Heart right ventricle (tissue), 16 donors: Measurements from ENCODE around the gene UQCC2. TPM values are rescaled to one million over a fixed set of nuclear protein-coding genes. Genes with fewer than 3 reads are reported as not detected.

Source experiments
- ATAC-seq, 8 donors: fragments of 200-7000 bp; cut with Tn5 transposase; one replicate each; pipeline ENCODE4 v1.9.1; 2020; ENCODE audit warnings: mild to moderate bottlenecking in 8 of 8, moderate library complexity in 8 of 8, moderate number of reproducible peaks in 1 of 8
- DNase-seq, 2 donors: peaks; one replicate each; pipeline ENCODE4 v3.0.0-alpha.2; 2020
- H3K27ac ChIP-seq, 10 donors: fragments of 200-600 bp; sonication (generic) in 2 of 10; one replicate each; pipeline versions ENCODE4 v1.5.0 to v1.8.0; 2020 to 2022; ENCODE audit warnings: mild to moderate bottlenecking in 3 of 10
- H3K27me3 ChIP-seq, 7 donors: fragments of 200-600 bp; one replicate each; pipeline ENCODE4 v1.8.0; 2021 to 2022; ENCODE audit warnings: mild to moderate bottlenecking in 2 of 7
- H3K36me3 ChIP-seq, 9 donors: fragments of 200-600 bp; sonication (generic) in 1 of 9; one replicate each; pipeline versions ENCODE4 v1.5.0 to v1.8.0; 2020 to 2022; ENCODE audit warnings: mild to moderate bottlenecking in 2 of 9
- H3K4me1 ChIP-seq, 9 donors: fragments of 200-600 bp; sonication (generic) in 1 of 9; one replicate each; pipeline versions ENCODE4 v1.5.0 to v1.8.0; 2020 to 2022; ENCODE audit warnings: mild to moderate bottlenecking in 4 of 9
- H3K4me3 ChIP-seq, 10 donors: fragments of 200-600 bp; sonication (generic) in 2 of 10; one replicate each; pipeline versions ENCODE4 v1.5.0 to v1.8.0; 2020 to 2022; ENCODE audit warnings: mild to moderate bottlenecking in 7 of 10, moderate library complexity in 2 of 10
- H3K9me3 ChIP-seq, 11 donors: fragments of 200-600 bp in 10 of 11; sonication (generic) in 2 of 11; one replicate each; pipeline versions ENCODE4 v1.5.0 to v1.8.0; 2013 to 2022; ENCODE audit warnings: mild to moderate bottlenecking in 2 of 11, control low read depth in 1 of 11, moderate library complexity in 1 of 11
- CTCF ChIP-seq, 9 donors: fragments of 200-600 bp; sonication (generic) in 2 of 9; IDR thresholded peaks; one replicate each; pipeline versions ENCODE4 v1.5.0 to v1.8.0; 2021 to 2022; ENCODE audit warnings: antibody characterized with exemption in 9 of 9, mild to moderate bottlenecking in 5 of 9, moderate library complexity in 1 of 9
- WGBS, 2 donors: extraction: QIAGEN DNeasy Blood & Tissue Kit; methylation state at CpG; one replicate each; pipeline ENCODE4 v1.1.7; 2013; ENCODE audit warnings: inconsistent platforms in 1 of 2; 5-methylcytosine and 5-hydroxymethylcytosine counted together
- intact Hi-C, 10 donors: fragments of 100-400 bp; cut with DNase I; formaldehyde crosslinking; loops; one replicate each; pipeline versions ENCODE4 v1.11.1 to v1.14.2; 2022
- polyA plus RNA-seq, 2 donors: library from polyadenylated mRNA; stranded (reverse); fragments of 200-250 nt; gene quantifications; one replicate each; pipeline ENCODE4 v1.2.3, GENCODE V29; 2013
- total RNA-seq, 10 donors: library from RNA; stranded (reverse); fragmentation: NEBNext Ultra II Directional in 3 of 10; extraction: Animal tissue kit (Norgen Biotek cat#: 25700) in 3 of 10; gene quantifications; one replicate each; pipeline versions ENCODE4 v1.2.1 to v1.2.4, GENCODE V29; 2021 to 2023
- donor health status: Arrhythmogenic right ventricular cardiomyopathy.
- donor health status: ischemic (EF 13 %, LVEDD 7.1; RV severe dilation, severe dysfunction).
- donor health status: healthy with polysubstance abuse.
- donor health status: DM: no; HTN: yes; CAD: no.
- donor health status: DM: no; HTN: no; CAD: no.
- donor health status: ischemic (EF 25% LVEDD 6.9; RV normal size, moderate dysfunction).
- donor health status: ischemic (EF 25% LVEDD 5.7; RV mildly dilated, moderate dysfunction).
- donor health status: healthy.
- donor health status: DM: yes; HTN: yes; CAD: no.
- donor health status: Ischemic cardiomyopathy.
- donor health status: ischemic (EF 35%, LVEDD 5.7; RV mildly dilated, moderate dysfunction).
- donor health status: nonischemic (EF 11% LVEDD 7.7; RV severe dilation, severe dysfunction).
- donor health status: DM: yes; HTN: yes; CAD: no.
- donor health status: PGD.
- donor health status: ischemic (EF 29% LVEDD 5.4; RV normal size, mild dysfunction).
- donor health status: nonischemic (EF 23%, LVEDD 6.1; RV moderate dilation, normal function).

UQCC2 gene
- total and polyA plus RNA-seq, 12 donors, result 200 to 598 (median 245) TPM

- Histone ChIP-seq H3K9me3 (no peaks in the 10 kb centered on the region), H3K4me1 (peaks cover 37 to 90% (median 66%) of the 10 kb centered on the region in 9 donors), H3K4me3 (no peak overlapping the region), H3K36me3 (peaks cover 0 to 67% (median 0%) of the 10 kb centered on the region in 9 donors), H3K27me3 (no peaks in the 10 kb centered on the region), H3K27ac (no peak overlapping the region)
- ATAC-seq, result no peak
- 85 to 87% methylated on average over 10 of the region's 10 CpGs for WGBS, 2 donors
- no peak for DNase-seq
- no peak for TF ChIP-seq CTCF (IDR thresholded peaks at IDR 0.05)
- intact Hi-C loops, result loop anchor here in 4 of 10 donors (2.0 to 10.0 kb wide), 4 partner anchors 110 to 494 kb away; partner anchors contain the start of genes HSD17B8 (in 1 of the 4), RING1 (in 1 of the 4), RXRB (in 1 of the 4) and SLC39A7 (in 1 of the 4)
Observed at GRCh38 chr6:33698494-33698893, 13.0 kb downstream of the UQCC2 start.

GRCh38 chr6:33697845-33698244, 13.7 kb downstream of the UQCC2 start:
- WGBS, 2 donors, result 93 to 98% methylated on average over 10 of the region's 10 CpGs
- intact Hi-C loops, result loop anchor here in 4 of 10 donors (2.0 to 10.0 kb wide), 4 partner anchors 109 to 493 kb away; partner anchors contain the start of genes HSD17B8 (in 1 of the 4), RING1 (in 1 of the 4), RXRB (in 1 of the 4) and SLC39A7 (in 1 of the 4)

GRCh38 chr6:33696548-33697518, 14.7 kb downstream of the UQCC2 start:
- peak; percentile 29 to 70 (median 46) for ATAC-seq
- no peak for TF ChIP-seq CTCF (IDR thresholded peaks at IDR 0.05)
- no peaks in the 10 kb centered on the region for H3K9me3 ChIP-seq
- WGBS, 2 donors, result 36% methylated on average over 15 of the region's 15 CpGs
- DNase-seq, result peak; percentile 67 to 76
- intact Hi-C loops, result loop anchor here in 2 of 10 donors (10.0 kb wide), 2 partner anchors 262 to 492 kb away; partner anchors contain the start of genes HSD17B8 (in 1 of the 2), RING1 (in 1 of the 2), RXRB (in 1 of the 2) and SLC39A7 (in 1 of the 2)
- H3K4me1 ChIP-seq, result peaks cover 53 to 97% (median 78%) of the 10 kb centered on the region in 9 donors
- H3K36me3 ChIP-seq, result peaks cover 0 to 82% (median 0%) of the 10 kb centered on the region in 9 donors
- H3K27me3 ChIP-seq, result no peaks in the 10 kb centered on the region
- H3K27ac ChIP-seq, result peak overlapping the region; percentile 11 to 88 (median 78)
- H3K4me3 ChIP-seq, result no peak overlapping the region

More at GRCh38 chr6:33697845-33698244, 13.7 kb downstream of the UQCC2 start:
- no peak for DNase-seq
- no peak for TF ChIP-seq CTCF (IDR thresholded peaks at IDR 0.05)
- H3K36me3 ChIP-seq, result peaks cover 0 to 74% (median 0%) of the 10 kb centered on the region in 9 donors
- H3K27ac ChIP-seq, result peak overlapping the region in 7 of 10 donors; percentile 59 to 88 (median 79)
- ATAC-seq, result no peak
- H3K9me3 ChIP-seq, result no peaks in the 10 kb centered on the region
- H3K4me3 ChIP-seq, result no peak overlapping the region
- H3K27me3 ChIP-seq, result no peaks in the 10 kb centered on the region
- H3K4me1 ChIP-seq, result peaks cover 43 to 96% (median 73%) of the 10 kb centered on the region in 9 donors

- ATAC-seq (no peak), DNase-seq (no peak)
- WGBS, 2 donors, result 61 to 62% methylated on average over 10 of the region's 10 CpGs
- intact Hi-C loops, result loop anchor here in 2 of 10 donors (10.0 kb wide), 2 partner anchors 261 to 491 kb away; partner anchors contain the start of genes HSD17B8 (in 1 of the 2), RING1 (in 1 of the 2), RXRB (in 1 of the 2) and SLC39A7 (in 1 of the 2)
- Histone ChIP-seq H3K27me3 (no peaks in the 10 kb centered on the region), H3K4me1 (peaks cover 56 to 100% (median 82%) of the 10 kb centered on the region in 9 donors), H3K36me3 (peaks cover 0 to 85% (median 4%) of the 10 kb centered on the region in 9 donors), H3K4me3 (no peak overlapping the region), H3K9me3 (no peaks in the 10 kb centered on the region), H3K27ac (peak overlapping the region; percentile 11 to 88 (median 78))
- TF ChIP-seq CTCF (IDR thresholded peaks at IDR 0.05), result no peak
Observed at GRCh38 chr6:33696076-33696475, 15.4 kb downstream of the UQCC2 start.
